GM12891 (cell line): ENCODE data around the gene BABAM2.

Source experiments
- DNase-seq: peaks from one replicate; pipeline ENCODE4 v3.0.0; 2011; ENCODE audit warnings: low spot score; ENCODE audit not compliant: insufficient read length
- FAIRE-seq: peaks from 2 replicates; lab custom pipeline; 2011; peaks lifted over from hg19 to GRCh38; lab: Jason Lieb, UNC
- PAX5 ChIP-seq: IDR thresholded peaks from 2 replicates; pipeline ENCODE4 v1.6.1; 2011; ENCODE audit warnings: low read length, moderate library complexity, mild to moderate bottlenecking; ENCODE audit not compliant: insufficient read depth, severe bottlenecking
- POLR2A ChIP-seq: IDR thresholded peaks from 2 replicates; pipeline ENCODE4 v1.6.1; 2011; ENCODE audit warnings: low read depth, low read length, control low read depth
- POLR2AphosphoS5 ChIP-seq: IDR thresholded peaks from 2 replicates; pipeline ENCODE4 v1.6.1; 2011; ENCODE audit warnings: low read depth, low read length, control low read depth
- POU2F2 ChIP-seq: IDR thresholded peaks from 2 replicates; pipeline ENCODE4 v1.6.1; 2011; ENCODE audit warnings: low read depth, mild to moderate bottlenecking, control low read depth, low read length, moderate library complexity
- SPI1 ChIP-seq: IDR thresholded peaks from 2 replicates; pipeline ENCODE4 v1.6.1; 2011; ENCODE audit warnings: low read depth, low read length, control low read depth
- TAF1 ChIP-seq: IDR thresholded peaks from 2 replicates; pipeline ENCODE4 v1.6.1; 2011; ENCODE audit warnings: low read depth, low read length, control low read depth

Gene BABAM2

DNA sequence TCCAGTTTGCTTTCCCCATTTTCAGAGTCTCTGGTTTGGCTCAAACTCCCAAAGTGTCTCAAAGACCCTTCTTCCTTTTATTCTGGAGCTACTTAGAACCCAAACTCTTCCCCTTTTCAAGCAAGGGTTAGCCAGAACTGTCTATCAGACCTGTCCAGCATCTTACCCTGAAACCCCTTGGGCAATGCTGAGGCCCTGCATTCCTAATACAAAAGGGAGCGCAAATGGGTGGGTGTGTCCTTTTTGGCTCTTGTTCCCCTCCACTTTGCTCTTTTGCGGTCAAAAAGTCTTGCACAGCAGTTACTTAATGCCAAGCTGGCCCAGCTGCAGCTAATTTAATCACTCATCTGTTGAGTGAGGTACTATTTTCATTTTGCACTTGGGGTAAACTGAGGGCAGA is 270.9 kb downstream of the BABAM2 start:
- DNase-seq (no peak), FAIRE-seq (no peak)
- TF ChIP-seq POLR2A (no peak), POLR2AphosphoS5 (no peak), POU2F2 (no peak), TAF1 (no peak), PAX5 (no peak), SPI1 (no peak)

DNA sequence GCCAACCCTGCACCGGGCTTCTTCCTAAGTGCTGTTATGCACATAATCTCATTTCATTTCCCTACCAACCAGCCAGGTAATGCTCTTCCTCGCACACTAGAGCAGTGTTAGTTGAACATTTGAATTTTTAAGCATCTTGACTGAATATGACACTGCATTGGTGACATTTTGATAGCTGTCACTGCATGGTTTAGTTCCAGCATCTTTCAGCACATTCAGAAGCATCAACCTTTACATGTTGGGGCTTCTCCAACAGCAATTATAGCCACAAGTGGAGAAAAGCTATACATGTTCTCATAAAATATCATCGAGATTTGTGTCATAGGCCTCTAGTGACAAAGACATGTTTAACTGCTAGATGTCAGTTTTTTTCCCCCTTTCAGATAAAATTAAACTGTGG is 272.0 kb downstream of the BABAM2 start:
- TF ChIP-seq POU2F2 (no peak), SPI1 (no peak)
- DNase-seq (no peak), FAIRE-seq (no peak)

DNA sequence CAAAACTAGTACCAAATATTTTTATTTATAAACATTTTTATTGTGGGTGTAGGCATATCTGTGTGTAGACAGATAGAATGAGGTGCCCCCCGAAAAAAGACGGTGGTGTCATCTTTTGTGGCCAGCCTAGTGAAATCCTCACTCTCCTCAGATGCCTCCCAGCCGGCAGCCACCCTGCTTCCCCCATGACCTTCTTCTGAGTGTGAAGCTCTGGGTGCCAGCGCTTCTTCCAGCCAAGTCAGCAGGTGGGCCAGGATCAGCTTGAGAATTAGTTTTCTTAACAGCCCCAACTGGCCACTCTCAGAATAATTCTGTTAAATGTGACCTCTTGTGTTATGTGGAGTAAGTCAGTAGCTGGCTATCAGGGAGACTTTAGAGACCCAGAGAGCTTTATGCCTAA is 272.5 kb downstream of the BABAM2 start:
- TF ChIP-seq POLR2A (no peak), POLR2AphosphoS5 (no peak), SPI1 (no peak), POU2F2 (no peak), PAX5 (no peak), TAF1 (no peak)
- no peak for FAIRE-seq
- no peak for DNase-seq

DNA sequence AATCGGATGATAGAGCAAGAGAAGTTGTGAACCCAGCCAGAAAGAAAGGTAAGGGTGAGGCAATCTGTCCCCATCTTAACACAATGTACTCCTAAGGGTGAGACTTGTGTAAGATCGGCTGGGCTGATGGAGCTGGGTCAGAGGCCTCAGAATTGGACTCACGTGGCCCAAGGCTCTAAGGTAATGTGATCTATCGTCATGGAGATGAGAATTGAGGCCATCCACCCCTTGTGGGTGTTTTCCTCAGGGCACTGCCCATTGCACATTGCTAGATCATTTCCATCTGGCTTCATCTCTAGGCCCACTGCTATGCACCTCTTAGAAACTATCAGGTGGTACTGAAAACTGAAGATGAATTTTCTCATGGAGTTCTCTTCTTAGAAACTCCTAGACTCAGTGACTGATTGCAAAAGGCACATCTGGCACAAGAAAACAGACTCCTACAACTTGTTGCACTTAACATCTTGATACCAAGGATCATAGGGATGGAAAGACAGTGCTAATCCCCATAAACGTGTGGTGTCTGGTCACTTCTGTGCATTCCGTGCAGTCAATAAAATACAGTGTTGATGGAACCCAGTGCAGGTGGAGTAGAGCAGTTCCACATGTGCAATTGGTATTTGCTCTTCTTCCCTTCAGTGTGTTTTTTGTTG is 273.2 kb downstream of the BABAM2 start:
- DNase-seq (no peak), FAIRE-seq (no peak)
- no peak for TF ChIP-seq POLR2A
- no peak for TF ChIP-seq PAX5
- TF ChIP-seq POLR2AphosphoS5: no peak
- no peak for TF ChIP-seq SPI1
- TF ChIP-seq TAF1: no peak
- TF ChIP-seq POU2F2: no peak

DNA sequence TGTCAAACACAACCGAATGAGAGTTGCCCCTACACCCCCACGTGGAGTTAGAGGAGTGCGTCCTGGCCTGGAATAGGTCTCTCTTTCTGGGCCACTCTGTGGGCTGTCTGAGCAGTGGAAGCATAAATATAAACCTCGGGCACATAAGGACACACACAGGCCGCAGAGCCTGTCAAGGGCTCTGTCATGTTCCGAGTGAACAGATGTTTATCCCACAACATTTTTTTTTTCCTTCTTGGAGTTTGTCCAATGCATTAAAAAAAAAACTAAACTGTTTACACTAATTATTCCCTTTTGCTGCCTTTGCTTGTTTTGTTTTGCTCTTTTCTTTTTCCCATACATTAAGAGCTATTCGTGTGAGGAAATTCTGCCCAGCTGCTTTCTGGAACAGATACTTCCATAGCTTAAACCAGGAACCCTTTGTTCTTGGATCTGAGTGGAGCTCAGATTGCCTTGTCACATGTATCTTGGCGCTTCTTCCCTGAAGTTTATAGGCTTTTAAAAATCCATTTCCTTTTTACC is 273.8 kb downstream of the BABAM2 start:
- FAIRE-seq (no peak), DNase-seq (no peak)
- TF ChIP-seq POU2F2 (no peak), POLR2A (no peak), SPI1 (no peak), TAF1 (no peak), POLR2AphosphoS5 (no peak), PAX5 (no peak)

DNA sequence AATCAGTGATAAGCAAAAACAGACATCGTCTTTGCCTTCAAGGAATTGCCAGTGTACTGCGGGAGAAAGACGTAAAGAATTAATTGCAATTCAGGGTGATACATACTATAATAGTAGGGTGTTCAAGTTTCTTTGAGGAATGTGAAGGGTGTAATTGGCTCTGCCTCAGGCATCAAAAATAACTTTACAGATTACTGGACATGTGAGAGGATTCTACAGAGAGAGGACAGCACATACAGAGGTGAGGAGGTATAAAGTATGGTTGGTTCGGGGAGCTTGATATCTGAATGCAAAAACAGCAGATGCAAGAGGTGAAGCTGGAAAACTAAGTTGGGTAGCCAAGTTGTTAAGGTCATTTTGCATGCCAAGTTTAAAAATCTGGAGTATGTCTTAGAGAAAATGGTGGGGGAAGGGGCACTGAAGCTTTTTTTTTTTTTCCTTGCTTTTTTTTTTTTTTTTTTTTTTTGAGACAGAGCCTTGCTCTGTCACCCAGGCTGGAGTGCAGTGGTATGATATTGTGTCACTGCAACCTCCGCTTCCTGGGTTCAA is 274.6 kb downstream of the BABAM2 start:
- TF ChIP-seq POLR2AphosphoS5 (no peak), TAF1 (no peak), POU2F2 (no peak), POLR2A (no peak), SPI1 (no peak), PAX5 (no peak)
- DNase-seq (no peak), FAIRE-seq (no peak)

DNA sequence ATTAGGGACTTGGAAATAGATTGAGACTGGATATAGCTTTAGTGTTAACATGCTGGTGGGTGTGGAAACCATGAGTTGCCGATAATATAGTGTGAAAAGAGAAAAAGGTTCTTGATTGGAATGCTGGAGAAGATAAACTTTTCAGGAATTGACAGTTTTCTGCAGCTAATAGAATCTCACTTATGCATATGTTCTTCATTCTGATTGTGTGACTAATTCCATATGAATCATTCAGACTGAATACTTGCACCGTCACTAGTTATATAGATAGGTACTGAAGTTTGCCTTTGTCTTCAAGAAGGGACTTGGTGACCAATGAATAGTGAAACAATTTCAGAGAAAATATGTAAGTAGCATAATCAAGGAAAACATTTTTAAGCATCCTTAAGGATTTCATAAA is 276.4 kb downstream of the BABAM2 start:
- TF ChIP-seq POU2F2 (no peak), SPI1 (no peak), POLR2A (no peak), PAX5 (no peak), TAF1 (no peak), POLR2AphosphoS5 (no peak)
- DNase-seq: no peak
- FAIRE-seq: no peak

DNA sequence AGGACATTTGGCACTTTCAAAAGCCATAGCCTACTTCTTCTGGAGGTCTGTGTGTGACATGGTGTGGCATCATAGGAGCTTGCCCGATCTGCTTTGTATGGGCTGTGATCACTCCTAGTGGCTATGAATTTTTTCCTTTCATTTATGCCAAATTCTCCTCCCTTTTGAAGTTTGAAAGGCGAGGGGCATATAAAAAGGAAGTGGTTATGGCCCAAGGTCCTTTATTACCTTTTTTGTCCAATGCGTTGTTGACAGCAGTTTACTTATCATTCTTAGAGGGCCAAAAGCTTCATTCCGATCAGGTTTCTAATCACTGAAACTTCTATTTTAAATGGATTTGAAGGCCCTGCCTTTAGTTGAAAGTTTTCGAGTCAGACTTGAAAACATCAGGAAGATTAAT is 277.8 kb downstream of the BABAM2 start:
- DNase-seq (no peak), FAIRE-seq (no peak)
- no peak for TF ChIP-seq POU2F2
- no peak for TF ChIP-seq PAX5
- TF ChIP-seq POLR2A: no peak
- no peak for TF ChIP-seq POLR2AphosphoS5
- no peak for TF ChIP-seq TAF1

DNA sequence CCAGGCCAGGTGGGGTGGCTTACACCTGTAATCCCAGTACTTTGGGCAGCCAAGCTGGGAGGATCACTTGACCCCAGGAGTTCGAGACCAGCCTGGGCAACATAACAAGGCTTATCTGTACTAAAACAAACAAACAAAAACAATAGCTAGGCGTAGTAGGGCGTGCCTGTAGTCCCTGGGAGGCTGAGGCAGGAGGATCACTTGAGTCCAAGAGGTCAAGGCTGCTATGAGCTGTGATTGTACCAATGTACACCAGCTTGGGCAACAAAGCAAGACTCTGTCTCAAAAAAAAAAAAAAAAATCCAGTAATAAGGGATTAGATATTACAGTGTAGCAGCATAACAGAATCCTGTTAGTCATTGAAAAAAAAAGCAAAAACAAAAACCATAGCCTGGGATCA is 279.0 kb downstream of the BABAM2 start:
- no peak for TF ChIP-seq SPI1
- TF ChIP-seq POLR2A: no peak
- no peak for TF ChIP-seq POU2F2
- no peak for TF ChIP-seq POLR2AphosphoS5
- no peak for TF ChIP-seq PAX5
- TF ChIP-seq TAF1: no peak
- DNase-seq (no peak), FAIRE-seq (no peak)

DNA sequence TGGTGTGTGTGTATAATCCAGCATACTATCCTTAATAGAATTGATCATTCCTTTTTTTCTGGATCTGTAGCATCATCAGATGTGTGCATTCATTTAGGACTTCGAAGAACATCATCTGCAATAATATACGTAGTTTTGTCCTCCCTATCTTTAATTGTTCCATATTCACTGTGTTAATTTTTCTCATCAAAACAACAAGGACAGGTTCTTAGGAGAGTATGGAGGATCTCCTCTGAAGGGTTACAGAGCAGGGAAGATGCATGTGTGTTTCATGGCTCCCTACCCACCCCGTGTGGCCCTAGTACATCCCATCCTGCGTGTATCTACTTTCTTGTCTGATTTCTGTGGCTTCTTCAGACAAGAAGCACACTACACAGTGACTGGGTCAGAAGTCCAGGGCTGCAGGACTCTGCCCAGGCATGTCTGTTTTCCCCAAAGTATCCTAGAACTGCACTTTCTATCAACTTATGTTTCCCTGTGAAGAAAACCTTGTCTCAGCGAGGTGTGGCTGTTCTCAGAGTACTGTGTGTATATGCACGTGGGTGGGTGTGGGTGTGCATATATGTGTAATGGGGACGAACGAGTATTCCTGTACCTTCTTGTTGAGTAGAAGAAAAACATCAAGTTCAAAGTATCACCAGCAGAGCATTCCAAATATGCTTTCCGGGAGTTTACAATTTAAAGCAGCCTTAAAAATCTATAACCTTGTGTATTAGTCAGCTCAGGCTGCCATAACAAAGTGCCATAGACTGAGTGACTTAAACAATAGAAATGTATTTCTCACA is 281.8 kb downstream of the BABAM2 start:
- no peak for DNase-seq
- FAIRE-seq: no peak
- TF ChIP-seq TAF1: no peak
- no peak for TF ChIP-seq POLR2AphosphoS5
